Pancreas (tissue), 10 donors: ENCODE measurements around the gene TLCD2. TPM values are rescaled to one million over a fixed set of nuclear protein-coding genes. Genes with fewer than 3 reads are reported as not detected.
"Not testable (repeated sequence)": the region's sequence is repeated elsewhere in the genome, so short reads cannot be mapped to it uniquely, and the experiment has no call there.

ENCODE experiments used
- ATAC-seq, 4 donors: fragments of 200-7000 bp; cut with Tn5 transposase; one replicate each; pipeline versions ENCODE4 v1.8.0 to v1.9.1; 2020; ENCODE audit warnings: mild to moderate bottlenecking in 4 of 4, moderate library complexity in 4 of 4
- DNase-seq, 6 donors: peaks; one replicate each; pipeline ENCODE4 v3.0.0-alpha.2; 2020
- FAIRE-seq: peaks from 2 replicates; lab custom pipeline; 2012; peaks lifted over from hg19 to GRCh38; lab: Jason Lieb, UNC
- H3K27ac ChIP-seq, 4 donors: fragments of 200-600 bp; sonication (generic); 1 replicate in 3 of 4; 2 replicates in 1 of 4; pipeline versions ENCODE4 v1.5.0 to v1.8.0; 2020
- H3K27me3 ChIP-seq, 4 donors: fragments of 200-600 bp; one replicate each; pipeline ENCODE4 v1.8.0; 2021
- H3K36me3 ChIP-seq, 3 donors: fragments of 200-600 bp; sonication (generic) in 1 of 3; one replicate each; pipeline versions ENCODE4 v1.5.0 to v1.8.0; 2020 to 2021
- H3K4me1 ChIP-seq, 3 donors: fragments of 200-600 bp; one replicate each; pipeline ENCODE4 v1.8.0; 2021
- H3K4me3 ChIP-seq, 4 donors: fragments of 200-600 bp; sonication (generic) in 2 of 4; one replicate each; pipeline versions ENCODE4 v1.5.0 to v1.8.0; 2020 to 2021
- H3K9me3 ChIP-seq, 4 donors: fragments of 200-600 bp; one replicate each; pipeline ENCODE4 v1.8.0; 2021
- CTCF ChIP-seq, 4 donors: fragments of 200-600 bp; sonication (generic) in 3 of 4; IDR thresholded peaks; one replicate each; pipeline versions ENCODE4 v1.5.0 to v1.8.0; 2021; ENCODE audit warnings: antibody characterized with exemption in 4 of 4
- WGBS, 2 donors: extraction: QIAGEN DNeasy Blood & Tissue Kit; methylation state at CpG; one replicate each; pipeline ENCODE4 v1.1.7; 2013; 5-methylcytosine and 5-hydroxymethylcytosine counted together
- intact Hi-C, 3 donors: fragments of 100-400 bp; cut with DNase I; formaldehyde crosslinking; loops; one replicate each; pipeline versions ENCODE4 v1.11.1 to v1.14.2; 2022
- polyA plus RNA-seq, 2 donors: library from polyadenylated mRNA; stranded (reverse); fragments of 200-250 nt; gene quantifications; one replicate each; pipeline ENCODE4 v1.2.3, GENCODE V29; 2013
- total RNA-seq, 6 donors: library from RNA; stranded (reverse); fragmentation: NEBNext Ultra II Directional in 4 of 6; extraction: Animal tissue kit (Norgen Biotek cat#: 25700) in 4 of 6; gene quantifications; one replicate each; pipeline versions ENCODE4 v1.2.1 to v1.2.4, GENCODE V29; 2021 to 2023
- donor health status: healthy with polysubstance abuse.
- donor health status: DM: no; HTN: no; CAD: no; lungs with moderate emphysema.
- donor health status: DM: no; HTN: no; CAD: no.
- donor health status: control.
- donor health status: control.
- donor health status: Bipolar disorder and iron deficiency.
- donor health status: DM: yes; HTN: yes; CAD: no.
- donor health status: DM: no; HTN: no; CAD: no.
- donor health status: DM: no; HTN: no; CAD: no.
- donor health status: DM: yes; HTN: yes; CAD: no.

TLCD2 gene
- total and polyA plus RNA-seq, 8 donors = 0.56 to 2.8 (median 1.4) TPM

GRCh38 chr17:1725642-1726511 is 15.7 kb upstream of the TLCD2 start:
- DNase-seq = peak in 3 of 6 donors; percentile 19 to 65 (median 20)
- Histone ChIP-seq H3K4me1 (peaks cover 0 to 20% (median 0%) of the 10 kb centered on the region in 3 donors), H3K27me3 (no peaks in the 10 kb centered on the region), H3K36me3 (peaks cover 0 to 3% (median 0%) of the 10 kb centered on the region in 3 donors), H3K4me3 (peak overlapping the region in 3 of 4 donors; percentile 87 to 95 (median 91)), H3K27ac (no peak overlapping the region), H3K9me3 (no peaks in the 10 kb centered on the region)
- intact Hi-C loops = loop anchor here in 2 of 3 donors (10.0 kb wide), 3 partner anchors 49 to 149 kb away; no protein-coding TSS in a partner anchor
- TF ChIP-seq CTCF (IDR thresholded peaks at IDR 0.05) = no peak
- 90 to 92% methylated on average over 53 to 54 of the region's 54 CpGs for WGBS, 2 donors
- FAIRE-seq = no peak
- ATAC-seq = no peak

GRCh38 chr17:1724869-1725641 is 14.9 kb upstream of the TLCD2 start:
- FAIRE-seq = no peak
- DNase-seq = peak in 2 of 6 donors; percentile 55 to 80
- 9 to 12% methylated on average over 40 to 51 of the region's 51 CpGs for WGBS, 2 donors

GRCh38 chr17:1724351-1724868 is 14.2 kb upstream of the TLCD2 start, which contains the start of gene WDR81:
TSS of gene WDR81 (plus strand) at chr17:1724704. CDS start at chr17:1724960, 256 bp downstream.
- intact Hi-C loops = loop anchor here in 2 of 3 donors (10.0 kb wide), 3 partner anchors 50 to 150 kb away; no protein-coding TSS in a partner anchor
- WGBS, 2 donors = 1% methylated on average over 40 to 57 of the region's 57 CpGs
- Histone ChIP-seq H3K9me3 (no peaks in the 10 kb centered on the region), H3K27me3 (no peaks in the 10 kb centered on the region), H3K4me3 (peak within 1 kb of the TSS; percentile 86 to 95 (median 89)), H3K4me1 (peaks cover 0 to 26% (median 0%) of the 10 kb centered on the region in 3 donors), H3K36me3 (peaks cover 0 to 3% (median 0%) of the 10 kb centered on the region in 3 donors), H3K27ac (peak within 1 kb of the TSS; percentile 40 to 75 (median 54))
- peak; percentile 83 to 92 (median 84) for ATAC-seq
- DNase-seq = peak; percentile 82 to 94 (median 89)
- FAIRE-seq = no peak
- TF ChIP-seq CTCF (IDR thresholded peaks at IDR 0.05) = no peak

More at GRCh38 chr17:1724869-1725641, 14.9 kb upstream of the TLCD2 start:
- no peaks in the 10 kb centered on the region for H3K9me3 ChIP-seq
- peak; percentile 63 to 81 (median 70) for ATAC-seq
- H3K4me3 ChIP-seq = peak overlapping the region; percentile 86 to 95 (median 89)
- intact Hi-C loops = loop anchor here in 2 of 3 donors (10.0 kb wide), 3 partner anchors 50 to 150 kb away; no protein-coding TSS in a partner anchor
- TF ChIP-seq CTCF (IDR thresholded peaks at IDR 0.05) = no peak
- no peaks in the 10 kb centered on the region for H3K27me3 ChIP-seq
- peaks cover 0 to 26% (median 0%) of the 10 kb centered on the region in 3 donors for H3K4me1 ChIP-seq
- peak overlapping the region in 3 of 4 donors; percentile 40 to 75 (median 65) for H3K27ac ChIP-seq
- peaks cover 0 to 3% (median 0%) of the 10 kb centered on the region in 3 donors for H3K36me3 ChIP-seq

- not testable (repeated sequence) for H3K27me3 ChIP-seq, DNase-seq, H3K4me3 ChIP-seq, H3K36me3 ChIP-seq, ATAC-seq, FAIRE-seq, H3K27ac ChIP-seq, H3K9me3 ChIP-seq
- intact Hi-C loops = loop anchor here in 2 of 3 donors (10.0 kb wide), 3 partner anchors 53 to 153 kb away; no protein-coding TSS in a partner anchor
- peaks cover 0 to 32% (median 6%) of the 10 kb centered on the region in 3 donors for H3K4me1 ChIP-seq
- WGBS, 2 donors = 95 to 96% methylated on average over 8 of the region's 8 CpGs
These were observed 11.8 kb upstream of the TLCD2 start for GRCh38 chr17:1722022-1722421.
